GM21360 (cell line): ENCODE data around the gene DDX19B.
"Not testable (repeated sequence)": the region's sequence is repeated elsewhere in the genome, so short reads cannot be mapped to it uniquely, and the experiment has no call there.

Experiments
- ATAC-seq: cut with Tn5 transposase; IDR thresholded peaks from one replicate; pipeline ENCODE4 v1.9.1; 2021; ENCODE audit warnings: mild to moderate bottlenecking, moderate library complexity; ENCODE audit not compliant: unreplicated experiment

Gene DDX19B

GRCh38 chr16:70287304-70287971 is 11.5 kb upstream of the DDX19B start:
- not testable (repeated sequence) for ATAC-seq

- ATAC-seq: peak; percentile 96
Measured at GRCh38 chr16:70289229-70290094, 9.5 kb upstream of the DDX19B start, which contains the start of gene AARS1. TSS of gene AARS1 (minus strand) at chr16:70289506. CDS start at chr16:70282763, 6,743 bp downstream.

DNA sequence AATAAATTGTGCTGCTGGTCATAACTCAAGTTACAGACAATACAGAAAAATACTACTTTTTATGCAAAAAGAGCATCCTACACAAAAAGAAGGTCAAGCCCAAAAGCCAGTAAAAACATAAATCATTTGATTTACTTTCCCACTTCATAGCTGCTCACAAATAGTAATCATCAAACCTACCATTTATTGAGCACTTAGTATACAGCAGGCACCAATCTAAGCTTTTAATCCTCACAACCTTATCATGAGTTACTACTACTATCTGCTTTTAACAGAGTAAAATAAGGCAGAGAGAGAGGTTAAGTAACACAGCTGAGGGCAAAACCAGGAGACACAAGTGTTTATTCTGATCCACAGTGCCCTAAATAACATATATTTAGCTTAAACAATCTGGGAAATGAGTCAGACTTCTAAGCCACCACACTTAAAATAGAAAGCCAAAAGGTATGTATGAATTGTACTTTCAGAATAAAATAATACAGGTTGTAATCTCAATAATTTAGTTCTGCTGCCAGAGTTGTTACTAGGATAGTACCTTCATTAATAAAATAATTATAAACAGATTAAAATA is 8.0 kb upstream of the DDX19B start:
- no peak for ATAC-seq

- ATAC-seq: not testable (repeated sequence)
Measured at GRCh38 chr16:70292148-70292547, 6.8 kb upstream of the DDX19B start.

DNA sequence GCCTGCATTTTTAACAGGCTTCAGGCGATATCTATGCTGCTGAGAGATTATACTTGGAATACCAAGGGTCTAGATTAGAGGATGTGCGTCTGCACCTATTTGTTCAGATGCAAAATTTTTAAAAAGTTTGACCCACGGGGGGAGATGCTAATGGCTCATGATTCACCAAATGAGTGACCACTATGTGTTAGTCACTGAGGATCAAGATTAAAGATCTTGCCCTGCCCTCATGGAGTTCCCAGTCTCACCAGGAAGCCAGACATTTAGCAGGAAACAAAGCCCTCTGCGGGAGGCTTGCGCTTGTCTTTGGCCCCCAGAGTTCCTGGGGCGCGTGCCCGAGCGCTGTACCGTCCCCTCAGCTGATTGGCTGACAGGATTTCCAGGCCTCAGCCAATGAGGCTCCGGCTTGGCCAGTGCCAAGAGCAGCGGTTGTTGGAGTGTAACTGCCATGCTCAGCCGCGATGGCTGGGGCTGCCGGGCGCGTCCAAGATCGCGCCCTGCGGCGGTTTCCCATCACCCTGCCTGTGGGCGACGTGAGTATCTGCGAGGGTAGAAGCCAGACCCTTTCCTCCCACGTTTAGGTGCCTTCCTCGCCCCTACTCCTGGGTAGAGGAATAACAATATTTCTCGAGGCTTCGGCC is 4.5 kb upstream of the DDX19B start:
- ATAC-seq: no peak

GRCh38 chr16:70295634-70296033 is 3.4 kb upstream of the DDX19B start:
- ATAC-seq: no peak

DNA sequence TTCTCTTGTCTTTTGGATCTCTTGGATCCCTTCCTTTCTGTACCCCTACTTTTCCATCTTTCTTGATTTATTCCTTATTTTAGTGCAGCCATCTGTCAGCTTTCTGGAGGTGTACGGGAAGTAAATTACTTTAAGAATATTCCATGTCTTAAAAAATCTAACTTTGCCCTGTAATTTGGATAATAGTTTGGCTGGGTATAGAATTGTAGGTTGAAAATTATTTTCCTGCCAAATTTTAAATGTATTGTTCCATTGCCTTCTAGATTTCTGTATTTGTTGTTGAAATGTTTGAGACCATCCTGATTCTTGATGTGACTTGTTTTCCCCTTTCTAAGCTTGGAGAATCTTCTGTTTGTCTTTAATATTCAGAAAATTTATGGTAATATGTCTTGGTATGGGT is 2.1 kb downstream of the DDX19B start:
- no peak for ATAC-seq

- no peak for ATAC-seq
Measured at GRCh38 chr16:70302745-70303144, 3.8 kb downstream of the DDX19B start.

DNA sequence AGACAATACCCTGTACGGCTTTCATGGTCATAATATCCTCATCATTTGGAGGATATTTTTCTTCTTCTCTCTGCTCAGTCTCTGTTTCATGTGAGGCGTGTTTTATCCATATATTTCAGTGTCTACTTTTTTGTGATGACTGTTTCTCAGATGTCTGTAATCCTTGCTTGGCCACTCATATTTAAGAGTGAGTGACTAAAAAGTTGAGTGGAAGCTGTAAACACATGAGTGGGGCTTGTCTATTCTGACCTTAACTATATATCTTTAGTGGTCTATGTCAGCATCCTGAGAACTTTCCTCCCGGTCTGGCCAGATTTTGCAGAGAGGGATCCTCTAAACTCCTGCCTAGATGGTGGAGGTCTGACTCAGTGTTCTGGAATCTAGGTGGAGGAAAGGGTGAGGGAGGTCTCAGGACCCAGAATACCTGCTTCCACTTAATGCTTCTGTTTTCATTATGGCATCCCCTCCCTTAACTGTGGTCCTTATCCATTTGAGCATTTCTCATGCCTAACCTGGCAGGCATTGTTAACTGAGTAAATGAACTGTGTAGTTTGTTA is 6.0 kb downstream of the DDX19B start:
- ATAC-seq: no peak

DNA sequence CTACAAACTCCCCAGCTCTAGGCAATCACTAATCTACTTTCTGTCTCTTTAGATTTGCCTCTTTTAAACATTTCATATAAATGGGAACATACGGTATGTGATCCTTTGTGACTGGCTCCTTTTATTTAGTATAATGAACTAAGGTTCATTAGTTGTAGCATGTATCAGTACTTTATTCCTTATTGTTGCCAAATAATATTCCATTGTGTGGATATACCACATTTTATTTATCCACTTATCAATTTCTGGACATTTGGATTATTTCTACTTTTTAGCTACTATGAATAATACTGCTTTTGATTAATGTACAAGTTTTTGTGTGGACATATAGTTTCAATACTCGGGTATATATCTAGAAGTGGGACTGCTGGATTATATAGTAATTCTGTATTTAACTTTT is 7.9 kb downstream of the DDX19B start:
- no peak for ATAC-seq

DNA sequence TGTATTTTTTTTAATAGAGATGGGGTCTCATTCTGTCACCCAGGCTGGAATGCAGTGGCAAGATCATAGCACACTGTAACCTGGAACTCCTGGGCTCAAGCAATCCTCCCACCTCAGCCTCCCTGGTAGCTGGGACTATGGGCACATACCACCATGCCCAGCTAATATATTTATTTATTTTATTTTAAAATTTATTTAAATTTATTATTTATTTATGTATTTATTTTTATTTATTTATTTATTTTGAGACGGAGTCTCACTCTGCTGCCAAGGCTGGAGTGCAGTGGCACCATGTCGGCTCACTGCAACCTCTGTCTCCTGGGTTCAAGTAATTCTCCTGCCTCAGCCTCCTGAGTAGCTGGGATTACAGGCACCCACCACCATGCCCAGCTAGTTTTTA is 8.7 kb downstream of the DDX19B start:
- ATAC-seq: not testable (repeated sequence)

DNA sequence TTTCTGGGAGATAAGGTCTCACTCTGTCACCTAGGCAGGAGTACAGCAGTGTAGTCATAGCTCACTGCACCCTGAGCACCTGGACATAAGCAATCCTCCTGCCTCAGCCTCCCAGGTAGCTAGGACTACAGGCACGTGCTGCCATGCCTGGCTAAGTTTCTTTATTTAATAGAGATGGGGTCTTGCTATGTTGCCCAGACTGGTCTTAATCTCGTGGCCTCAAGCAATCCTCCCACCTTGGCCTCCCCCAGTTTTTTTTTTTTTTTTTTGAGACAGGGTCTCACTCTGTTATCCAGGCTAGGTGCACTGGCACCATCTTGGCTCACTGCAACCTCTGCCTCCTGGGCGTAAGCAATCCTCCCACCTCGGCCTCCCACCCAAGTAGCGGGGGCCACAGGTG is 21.1 kb downstream of the DDX19B start:
- no peak for ATAC-seq

GRCh38 chr16:70324998-70325747 is 26.2 kb downstream of the DDX19B start:
- ATAC-seq: no peak

GRCh38 chr16:70331091-70331490 is 32.1 kb downstream of the DDX19B start:
- no peak for ATAC-seq

- ATAC-seq: no peak
Measured at GRCh38 chr16:70331588-70332358, 32.8 kb downstream of the DDX19B start.

GRCh38 chr16:70332728-70333127 is 33.7 kb downstream of the DDX19B start:
- ATAC-seq: not testable (repeated sequence)

GRCh38 chr16:70337814-70338213 is 38.8 kb downstream of the DDX19B start:
- ATAC-seq: no peak

- ATAC-seq: no peak
Measured at GRCh38 chr16:70341600-70341999, 42.6 kb downstream of the DDX19B start.

DNA sequence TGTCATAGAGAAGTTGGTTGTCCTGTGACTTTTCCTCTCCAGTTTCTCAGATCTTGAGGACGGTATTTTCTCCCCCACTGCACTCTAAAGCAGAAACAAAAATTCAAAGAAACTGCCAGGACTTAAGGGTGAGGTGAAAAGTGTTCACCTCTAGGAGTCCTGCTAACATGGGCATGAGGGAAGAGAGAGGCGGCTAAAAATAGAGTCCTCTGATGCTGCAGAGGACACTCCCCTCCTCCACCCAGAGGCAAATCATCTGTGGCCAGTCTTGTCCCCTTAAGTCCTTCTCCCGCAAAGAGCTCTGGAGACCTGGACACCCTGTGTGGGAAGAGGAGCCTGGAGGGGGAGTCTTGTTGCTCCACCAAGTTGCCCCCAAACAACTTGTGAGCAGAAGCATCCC is 43.0 kb downstream of the DDX19B start:
- no peak for ATAC-seq

- ATAC-seq: no peak
Measured at GRCh38 chr16:70345840-70346239, 46.9 kb downstream of the DDX19B start.
